Suprapubic skin (tissue), 4 donors: ENCODE measurements around the gene ZNF598. TPM values are rescaled to one million over a fixed set of nuclear protein-coding genes. Genes with fewer than 3 reads are reported as not detected.

Source experiments
- DNase-seq, 2 donors: peaks; one replicate each; pipeline ENCODE4 v3.0.0-alpha.2; 2019; ENCODE audit warnings: low spot score in 2 of 2
- H3K27ac ChIP-seq: fragments of 200-600 bp; sonication (generic); one replicate; pipeline ENCODE4 v1.5.1; 2019
- H3K27me3 ChIP-seq: fragments of 200-600 bp; sonication (generic); one replicate; pipeline ENCODE4 v1.5.1; 2019
- H3K36me3 ChIP-seq: fragments of 200-600 bp; sonication (generic); one replicate; pipeline ENCODE4 v1.5.1; 2019
- H3K4me1 ChIP-seq: fragments of 200-600 bp; sonication (generic); one replicate; pipeline ENCODE4 v1.5.1; 2019
- H3K4me3 ChIP-seq: fragments of 200-600 bp; sonication (generic); one replicate; pipeline ENCODE4 v1.5.1; 2019; ENCODE audit warnings: mild to moderate bottlenecking
- H3K9me3 ChIP-seq: fragments of 200-600 bp; sonication (generic); one replicate; pipeline ENCODE4 v1.5.1; 2019
- EP300 ChIP-seq: sonication (generic); formaldehyde crosslinking; IDR thresholded peaks from one replicate; pipeline ENCODE4 v1.6.1; 2017; ENCODE audit warnings: antibody characterized with exemption
- POLR2A ChIP-seq, 2 donors: fragments of 450-650 bp; IDR thresholded peaks; one replicate each; pipeline ENCODE4 v1.6.1; 2017; ENCODE audit warnings: antibody characterized with exemption in 2 of 2, mild to moderate bottlenecking in 2 of 2, moderate library complexity in 2 of 2
- POLR2AphosphoS5 ChIP-seq, 3 donors: sonication (generic); formaldehyde crosslinking; IDR thresholded peaks; one replicate each; pipeline ENCODE4 v1.6.1; 2017; ENCODE audit warnings: antibody characterized with exemption in 3 of 3
- WGBS: methylation state at CpG from one replicate; pipeline ENCODE4 v1.1.5; 2018; 5-methylcytosine and 5-hydroxymethylcytosine counted together
- total RNA-seq, 4 donors: library from RNA; depleted of rRNA; stranded (reverse); fragments of >200 nt; gene quantifications; one replicate each; pipeline ENCODE4 v1.1.0, GENCODE V29; 2016
- TF ChIP-seq, protein P1 (sequence below), 2 donors: fragments of 200-600 bp in 1 of 2; fragments of 450-650 bp in 1 of 2; sonication (generic) in 1 of 2; IDR thresholded peaks; one replicate each; pipeline ENCODE4 v1.5.1; 2016 to 2019; ENCODE audit warnings: antibody characterized with exemption in 2 of 2, mild to moderate bottlenecking in 1 of 2, moderate library complexity in 1 of 2

The ZNF598 gene
- total RNA-seq, 4 donors from 2014 or later: 69.4 to 103 (median 84.0) TPM

DNA sequence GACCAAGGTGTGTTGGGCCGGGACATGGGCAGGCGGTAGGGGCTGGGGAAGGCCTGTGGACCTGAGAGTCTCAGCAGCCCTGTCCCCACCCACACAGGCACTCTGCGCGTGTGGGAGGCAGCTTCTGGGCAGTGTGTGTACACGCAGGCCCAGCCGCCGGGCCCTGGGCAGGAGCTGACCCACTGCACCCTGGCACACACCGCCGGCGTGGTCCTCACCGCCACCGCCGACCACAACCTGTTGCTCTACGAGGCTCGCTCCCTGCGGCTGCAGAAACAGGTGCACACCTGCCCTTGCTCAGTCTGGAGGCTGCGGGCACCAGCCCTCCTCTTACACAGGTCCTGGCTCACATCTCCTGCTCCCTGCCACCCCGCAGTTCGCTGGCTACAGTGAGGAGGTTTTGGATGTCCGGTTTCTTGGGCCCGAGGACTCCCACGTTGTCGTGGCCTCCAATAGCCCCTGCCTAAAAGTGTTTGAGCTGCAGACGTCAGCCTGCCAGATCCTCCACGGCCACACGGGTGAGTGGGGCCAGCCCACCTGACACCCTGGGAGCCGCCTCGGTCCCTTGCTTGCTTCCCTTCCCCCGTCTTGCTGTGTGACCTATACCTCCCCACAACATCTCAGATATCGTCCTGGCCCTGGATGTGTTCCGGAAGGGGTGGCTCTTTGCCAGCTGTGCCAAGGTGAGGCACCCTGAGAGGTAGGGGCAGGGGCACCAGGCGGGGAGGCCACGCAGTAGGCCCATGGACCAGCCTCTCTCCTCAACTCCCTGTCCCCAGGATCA is 34.0 kb downstream of the ZNF598 start:
- Histone ChIP-seq H3K36me3 (peaks cover 46% of the 10 kb centered on the region), H3K27ac (no peak overlapping the region), H3K27me3 (peaks cover 21% of the 10 kb centered on the region), H3K9me3 (no peaks in the 10 kb centered on the region), H3K4me3 (no peak overlapping the region), H3K4me1 (peaks cover 51% of the 10 kb centered on the region)
- WGBS: 95% methylated on average over 20 of the region's 33 CpGs
- DNase-seq: no peak
- no peak for TF ChIP-seq EP300
- TF ChIP-seq POLR2AphosphoS5 (IDR thresholded peaks at IDR 0.05): no peak

DNA sequence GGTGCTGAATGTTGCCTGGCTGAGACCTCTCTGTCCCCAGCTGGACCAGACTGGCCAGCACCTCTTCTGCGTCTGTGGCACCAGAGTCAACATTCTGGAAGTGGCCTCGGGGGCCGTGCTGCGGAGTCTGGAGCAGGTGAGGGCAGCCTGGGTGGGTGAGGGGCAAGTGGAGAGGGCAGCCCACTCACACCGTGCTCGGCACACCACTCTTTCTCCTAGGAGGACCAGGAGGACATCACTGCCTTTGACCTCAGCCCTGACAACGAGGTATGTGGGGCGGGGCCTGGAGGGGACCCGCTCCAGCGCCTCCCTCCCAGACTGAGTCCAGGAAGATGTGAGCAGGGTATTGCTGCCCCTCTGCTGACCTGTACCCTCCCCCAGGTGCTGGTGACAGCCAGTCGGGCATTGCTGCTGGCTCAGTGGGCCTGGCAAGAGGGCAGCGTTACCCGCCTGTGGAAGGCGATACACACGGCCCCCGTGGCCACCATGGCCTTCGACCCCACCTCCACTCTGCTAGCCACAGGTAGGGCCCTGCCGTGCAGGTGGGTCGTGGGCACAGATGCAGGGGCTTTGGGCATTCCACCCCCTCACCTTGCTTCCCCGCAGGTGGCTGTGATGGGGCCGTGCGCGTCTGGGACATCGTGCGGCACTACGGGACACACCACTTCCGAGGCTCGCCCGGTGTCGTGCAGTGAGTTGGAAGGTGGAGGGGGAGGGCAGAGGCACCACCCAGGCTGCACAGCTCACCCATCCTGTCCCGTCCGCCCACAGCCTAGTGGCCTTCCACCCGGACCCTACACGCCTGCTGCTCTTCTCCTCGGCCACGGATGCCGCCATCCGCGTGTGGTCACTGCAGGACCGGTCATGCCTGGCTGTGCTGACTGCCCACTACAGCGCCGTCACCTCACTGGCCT is 35.2 kb downstream of the ZNF598 start:
- 97% methylated on average over 28 of the region's 42 CpGs for WGBS
- Histone ChIP-seq H3K36me3 (peaks cover 46% of the 10 kb centered on the region), H3K4me1 (peaks cover 40% of the 10 kb centered on the region), H3K9me3 (no peaks in the 10 kb centered on the region), H3K27me3 (peaks cover 20% of the 10 kb centered on the region), H3K27ac (no peak overlapping the region), H3K4me3 (no peak overlapping the region)
- TF ChIP-seq, protein P1, sequence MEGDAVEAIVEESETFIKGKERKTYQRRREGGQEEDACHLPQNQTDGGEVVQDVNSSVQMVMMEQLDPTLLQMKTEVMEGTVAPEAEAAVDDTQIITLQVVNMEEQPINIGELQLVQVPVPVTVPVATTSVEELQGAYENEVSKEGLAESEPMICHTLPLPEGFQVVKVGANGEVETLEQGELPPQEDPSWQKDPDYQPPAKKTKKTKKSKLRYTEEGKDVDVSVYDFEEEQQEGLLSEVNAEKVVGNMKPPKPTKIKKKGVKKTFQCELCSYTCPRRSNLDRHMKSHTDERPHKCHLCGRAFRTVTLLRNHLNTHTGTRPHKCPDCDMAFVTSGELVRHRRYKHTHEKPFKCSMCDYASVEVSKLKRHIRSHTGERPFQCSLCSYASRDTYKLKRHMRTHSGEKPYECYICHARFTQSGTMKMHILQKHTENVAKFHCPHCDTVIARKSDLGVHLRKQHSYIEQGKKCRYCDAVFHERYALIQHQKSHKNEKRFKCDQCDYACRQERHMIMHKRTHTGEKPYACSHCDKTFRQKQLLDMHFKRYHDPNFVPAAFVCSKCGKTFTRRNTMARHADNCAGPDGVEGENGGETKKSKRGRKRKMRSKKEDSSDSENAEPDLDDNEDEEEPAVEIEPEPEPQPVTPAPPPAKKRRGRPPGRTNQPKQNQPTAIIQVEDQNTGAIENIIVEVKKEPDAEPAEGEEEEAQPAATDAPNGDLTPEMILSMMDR (IDR thresholded peaks at IDR 0.05): no peak
- TF ChIP-seq EP300 (no peak), POLR2AphosphoS5 (IDR thresholded peaks at IDR 0.05) (no peak), POLR2A (IDR thresholded peaks at IDR 0.05) (no peak)
- no peak for DNase-seq

DNA sequence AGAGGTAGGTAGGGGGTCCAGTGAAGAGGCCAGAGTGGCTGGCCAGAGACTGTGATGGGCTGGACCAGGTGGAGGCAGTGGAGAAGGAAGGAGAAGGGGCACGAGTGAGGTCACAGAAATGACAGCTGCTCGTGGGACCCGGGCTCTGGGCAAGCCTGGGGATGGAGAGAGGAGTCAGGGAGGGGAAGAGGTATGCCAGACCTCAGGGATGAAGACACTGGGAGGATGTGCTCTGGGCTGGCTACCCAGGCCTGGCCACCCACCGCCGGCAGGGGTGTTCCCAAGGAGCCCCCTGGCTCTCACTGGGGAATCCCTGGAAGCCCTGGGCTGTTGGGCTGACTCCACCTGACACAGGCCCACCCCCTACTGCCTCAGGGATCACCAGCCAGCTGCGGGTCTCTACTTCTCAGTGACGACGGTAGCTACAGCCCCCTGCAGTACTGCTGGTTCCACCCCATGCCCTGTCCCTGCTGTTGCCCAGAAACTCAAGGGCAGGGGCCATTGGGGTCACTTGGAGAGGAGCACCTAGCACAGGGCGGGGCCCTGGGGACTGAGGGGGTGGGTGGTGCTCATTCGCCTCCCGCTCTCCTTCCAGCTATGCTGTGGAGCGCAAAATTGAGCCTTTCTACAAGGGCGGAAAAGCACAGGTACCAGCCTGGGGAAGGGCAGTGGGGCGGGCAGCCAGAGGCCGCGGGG is 36.0 kb downstream of the ZNF598 start:
- no peak overlapping the region for H3K27ac ChIP-seq
- no peak for TF ChIP-seq EP300
- no peak for TF ChIP-seq POLR2AphosphoS5 (IDR thresholded peaks at IDR 0.05)
- no peak for TF ChIP-seq POLR2A (IDR thresholded peaks at IDR 0.05)
- TF ChIP-seq, protein P1 (IDR thresholded peaks at IDR 0.05): no peak
- WGBS: 87% methylated on average over 16 of the region's 16 CpGs
- H3K9me3 ChIP-seq: no peaks in the 10 kb centered on the region
- H3K4me1 ChIP-seq: peaks cover 33% of the 10 kb centered on the region
- H3K27me3 ChIP-seq: peaks cover 12% of the 10 kb centered on the region
- peaks cover 46% of the 10 kb centered on the region for H3K36me3 ChIP-seq
- no peak overlapping the region for H3K4me3 ChIP-seq
- DNase-seq: no peak

DNA sequence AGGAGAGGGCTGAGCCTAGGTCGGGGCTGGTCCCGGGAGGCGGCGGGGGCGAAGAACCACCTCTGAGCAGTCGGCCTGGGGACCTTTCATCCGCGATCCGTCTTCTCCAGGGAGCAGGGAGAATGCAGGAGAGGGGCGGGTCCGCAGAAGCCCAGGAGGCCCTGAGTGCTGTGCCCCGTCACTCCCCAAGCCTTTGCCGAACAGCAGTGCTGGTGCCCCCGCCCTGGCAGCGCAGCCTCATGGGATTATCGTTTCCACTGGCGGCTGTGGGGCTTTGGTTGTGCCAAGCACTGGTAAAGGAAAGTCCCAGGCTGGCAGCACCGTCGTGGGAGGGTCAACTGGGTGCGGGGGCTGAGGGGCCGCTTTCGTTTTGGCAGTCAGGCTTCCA is 37.1 kb downstream of the ZNF598 start:
- TF ChIP-seq, protein P1 (IDR thresholded peaks at IDR 0.05): no peak
- TF ChIP-seq POLR2A (IDR thresholded peaks at IDR 0.05) (no peak), POLR2AphosphoS5 (IDR thresholded peaks at IDR 0.05) (no peak), EP300 (no peak)
- H3K27ac ChIP-seq: peak overlapping the region; percentile 93
- H3K4me1 ChIP-seq: peaks cover 28% of the 10 kb centered on the region
- peak overlapping the region; percentile 85 for H3K4me3 ChIP-seq
- H3K36me3 ChIP-seq: peaks cover 36% of the 10 kb centered on the region
- no peaks in the 10 kb centered on the region for H3K9me3 ChIP-seq
- peaks cover 4% of the 10 kb centered on the region for H3K27me3 ChIP-seq
- DNase-seq: peak in 1 of 2 donors; percentile 74
- 2% methylated on average over 5 of the region's 22 CpGs for WGBS

DNA sequence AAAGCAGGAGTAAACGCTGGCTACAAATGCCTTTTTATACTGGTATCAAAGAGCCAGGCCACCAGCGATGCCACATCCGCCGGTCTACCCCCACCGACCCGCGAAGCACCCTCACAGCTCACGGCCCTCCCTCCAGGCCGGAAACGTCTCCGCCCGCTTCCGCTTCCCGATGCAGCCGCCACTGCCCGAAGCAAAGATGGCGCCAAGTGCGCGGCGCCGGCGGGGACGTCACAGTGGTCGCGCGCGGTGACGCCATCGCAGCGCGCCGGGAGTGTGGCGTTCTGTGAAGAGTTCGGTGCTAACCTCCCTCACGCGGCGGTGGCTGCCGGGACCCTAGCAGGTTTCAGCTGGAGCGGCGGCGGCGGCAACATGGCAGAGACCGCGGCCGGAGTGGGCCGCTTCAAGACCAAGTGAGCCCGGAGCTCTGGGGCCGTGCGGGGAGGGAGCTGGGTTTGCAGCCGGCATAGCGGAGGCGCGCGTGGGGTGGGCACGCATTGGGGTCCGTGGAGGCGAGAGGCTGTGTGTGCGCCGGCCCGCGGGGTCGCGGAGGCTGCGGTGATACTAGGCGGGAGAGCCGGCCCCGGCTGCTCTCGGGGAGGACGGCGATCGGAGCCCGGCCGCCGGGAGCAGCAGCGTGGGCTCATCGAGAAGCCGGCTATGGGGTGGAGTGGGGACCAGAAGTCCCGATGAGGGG is 37.7 kb downstream of the ZNF598 start, which contains the start of gene TBL3:
TBL3 (plus strand) TSS at position 258 of the 694 bp plus-strand sequence; CDS start at position 370, 112 bp downstream.
- peak within 1 kb of the TSS; percentile 93 for H3K27ac ChIP-seq
- H3K36me3 ChIP-seq: peaks cover 31% of the 10 kb centered on the region
- H3K4me1 ChIP-seq: peaks cover 28% of the 10 kb centered on the region
- peak within 1 kb of the TSS; percentile 85 for H3K4me3 ChIP-seq
- H3K27me3 ChIP-seq: no peaks in the 10 kb centered on the region
- DNase-seq: peak; percentile 97 to 98
- TF ChIP-seq EP300: no peak
- peak; percentile 72 to 78 for TF ChIP-seq POLR2A (IDR thresholded peaks at IDR 0.05)
- TF ChIP-seq POLR2AphosphoS5 (IDR thresholded peaks at IDR 0.05): peak; percentile 97 to 100 (median 99)
- 0% methylated on average over 8 of the region's 78 CpGs for WGBS
- no peaks in the 10 kb centered on the region for H3K9me3 ChIP-seq
